ENCODE measurements around the gene ZNF778. TPM values are rescaled to one million over a fixed set of nuclear protein-coding genes. Genes with fewer than 3 reads are reported as not detected.
A peak's percentile ranks its signal among the peaks of the same experiment; 100 is the strongest.

Gene ZNF778
- total RNA-seq = 1 to 10 TPM; 6.6 to 6.8 TPM

DNA sequence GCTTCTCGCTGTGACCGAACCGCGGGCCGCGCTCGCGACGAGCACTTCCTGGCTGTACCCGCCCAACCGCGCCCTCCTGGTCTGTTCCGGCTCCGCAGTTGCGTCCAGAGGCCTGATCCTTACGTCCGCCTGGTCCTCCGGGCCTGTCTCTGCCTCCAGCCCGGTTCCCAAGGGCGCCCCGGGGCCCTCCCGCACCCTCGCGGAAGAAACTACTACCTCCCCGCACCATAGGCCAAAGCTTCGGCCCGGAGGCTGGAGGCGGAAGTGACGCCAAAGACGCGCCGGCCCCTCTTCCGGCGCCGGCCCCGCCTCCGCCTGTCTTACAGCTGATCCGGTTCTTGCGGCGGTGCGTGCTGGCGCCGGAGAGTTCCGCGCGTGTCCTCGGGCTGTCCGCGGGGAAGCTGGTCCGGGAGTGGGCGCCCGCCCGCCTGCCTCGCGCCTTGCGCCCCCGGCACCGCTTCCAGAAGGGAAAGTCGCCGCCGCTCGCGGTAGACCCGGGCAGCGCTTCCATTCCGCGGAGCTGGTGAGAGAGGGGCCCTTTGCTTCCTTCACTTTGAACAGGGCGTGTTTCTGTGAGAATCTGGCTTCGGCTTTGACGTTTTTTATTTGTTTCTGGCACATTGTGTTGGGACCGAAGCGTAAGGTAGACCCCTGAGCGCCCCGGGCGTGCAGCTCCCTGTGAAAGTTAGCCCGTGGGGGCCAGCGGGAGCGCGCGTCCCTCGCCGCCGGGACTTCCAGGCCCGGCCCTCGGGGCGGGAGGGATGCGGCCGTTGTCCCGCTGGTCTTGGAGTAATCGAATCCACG lies at the start of gene ZNF778:
Gene ZNF778 (plus strand): TSS at position 316 of the 804 bp plus-strand sequence. CDS start 3,425 bp downstream, outside the sequence.
- Mint-ChIP-seq H3K36me3 (ENCODE audit: low read depth) (peaks cover 12% of the 10 kb centered on the region), H3K27ac (peak within 1 kb of the TSS; percentile 75), H3K4me3 (peak within 1 kb of the TSS; percentile 89), H3K27me3 (no peaks in the 10 kb centered on the region), H3K9me3 (no peaks in the 10 kb centered on the region), H3K4me1 (peaks cover 24% of the 10 kb centered on the region)
- peak; percentile 85 for DNase-seq
- ChIA-PET POLR2A (interaction anchor here (0.6 to 3.3 kb wide), 18 partner anchors 9 to 647 kb away, joined by 3 to 21 read pairs (median 4); partner anchors contain the start of genes ACSF3, GALNS, SPG7 and TRAPPC2L), CTCF (interaction anchor here (0.7 to 1.6 kb wide), 9 partner anchors 23 to 482 kb away, joined by 3 to 11 read pairs (median 4); partner anchors contain the start of genes APRT and SPG7)

DNA sequence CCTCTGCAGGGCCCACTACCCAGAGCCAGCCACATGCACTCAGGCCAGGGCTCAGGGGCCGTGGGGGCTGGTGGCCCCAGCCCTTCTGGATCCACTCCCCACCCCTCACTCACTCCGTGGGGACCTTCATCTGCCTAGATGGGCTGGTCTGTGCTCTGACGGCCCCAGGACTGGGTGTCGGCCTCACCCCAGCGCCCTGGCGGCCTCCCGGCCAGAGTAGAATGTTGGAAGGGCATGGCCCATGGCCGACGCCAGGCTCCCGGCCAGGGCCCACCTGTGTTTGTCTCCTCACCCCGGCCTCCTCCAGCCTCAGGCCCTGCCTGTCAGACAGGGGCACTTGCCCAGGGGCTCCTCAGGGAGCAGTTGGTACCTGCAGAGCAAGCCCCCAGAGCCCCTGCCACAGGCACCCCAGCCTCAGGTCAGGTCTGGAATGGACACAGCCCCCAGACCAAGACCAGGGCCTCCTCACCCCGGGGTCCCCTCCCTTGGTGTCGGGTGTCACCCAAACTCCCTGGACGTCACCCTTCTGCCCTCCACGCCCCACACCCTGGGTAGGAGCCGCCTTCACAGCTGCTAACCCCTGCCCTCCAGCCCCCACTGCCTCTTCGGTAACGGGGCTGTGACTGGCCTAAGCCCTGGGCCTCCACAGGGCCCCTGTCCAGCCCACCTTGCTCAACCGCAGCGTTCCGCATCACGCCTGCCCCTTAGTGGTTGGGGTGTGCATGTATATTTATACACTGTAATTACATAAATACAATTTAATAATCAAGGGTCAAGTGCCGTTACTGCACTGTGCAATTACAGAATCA lies 48.9 kb upstream of the ZNF778 start:
- H3K36me3 Mint-ChIP-seq (ENCODE audit: low read depth) = no peaks in the 10 kb centered on the region
- peaks cover 8% of the 10 kb centered on the region for H3K4me1 Mint-ChIP-seq
- POLR2A ChIA-PET = interaction anchor here (1.2 to 2.2 kb wide), 2 partner anchors 75 to 360 kb away, joined by 3 to 7 read pairs; partner anchors contain the start of gene ACSF3
- no peaks in the 10 kb centered on the region for H3K9me3 Mint-ChIP-seq
- H3K27me3 Mint-ChIP-seq = peaks cover 4% of the 10 kb centered on the region
- H3K4me3 Mint-ChIP-seq = no peak overlapping the region
- CTCF ChIA-PET = no interaction called here
- no peak for DNase-seq
- no peak overlapping the region for H3K27ac Mint-ChIP-seq

DNA sequence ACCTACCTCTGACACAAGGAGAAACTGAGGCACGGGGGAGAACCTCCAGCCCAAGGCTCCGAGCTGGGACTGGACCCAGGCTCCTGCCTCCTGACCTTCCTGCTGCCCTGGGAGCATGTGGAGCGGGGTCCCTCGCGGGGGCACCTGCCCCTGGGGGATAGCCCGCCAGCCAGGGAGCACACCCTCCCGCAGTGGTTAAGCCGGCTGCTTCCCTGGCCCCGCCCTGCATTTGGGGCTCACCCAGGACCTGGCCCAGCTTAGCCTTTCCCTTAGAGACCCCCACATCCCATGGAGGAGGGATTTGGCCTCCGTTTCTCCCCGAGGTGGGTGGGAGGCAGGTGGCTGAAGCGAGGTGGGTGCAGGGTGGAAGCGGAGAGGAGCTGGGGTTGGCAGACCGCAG lies 47.7 kb upstream of the ZNF778 start:
- Mint-ChIP-seq H3K4me3 (no peak overlapping the region), H3K36me3 (ENCODE audit: low read depth) (no peaks in the 10 kb centered on the region), H3K27me3 (peaks cover 4% of the 10 kb centered on the region), H3K4me1 (peaks cover 8% of the 10 kb centered on the region), H3K27ac (no peak overlapping the region), H3K9me3 (no peaks in the 10 kb centered on the region)
- POLR2A ChIA-PET = interaction anchor here (1.2 to 2.2 kb wide), 2 partner anchors 76 to 361 kb away, joined by 3 to 7 read pairs; partner anchors contain the start of gene ACSF3
- DNase-seq = no peak
- CTCF ChIA-PET = no interaction called here

DNA sequence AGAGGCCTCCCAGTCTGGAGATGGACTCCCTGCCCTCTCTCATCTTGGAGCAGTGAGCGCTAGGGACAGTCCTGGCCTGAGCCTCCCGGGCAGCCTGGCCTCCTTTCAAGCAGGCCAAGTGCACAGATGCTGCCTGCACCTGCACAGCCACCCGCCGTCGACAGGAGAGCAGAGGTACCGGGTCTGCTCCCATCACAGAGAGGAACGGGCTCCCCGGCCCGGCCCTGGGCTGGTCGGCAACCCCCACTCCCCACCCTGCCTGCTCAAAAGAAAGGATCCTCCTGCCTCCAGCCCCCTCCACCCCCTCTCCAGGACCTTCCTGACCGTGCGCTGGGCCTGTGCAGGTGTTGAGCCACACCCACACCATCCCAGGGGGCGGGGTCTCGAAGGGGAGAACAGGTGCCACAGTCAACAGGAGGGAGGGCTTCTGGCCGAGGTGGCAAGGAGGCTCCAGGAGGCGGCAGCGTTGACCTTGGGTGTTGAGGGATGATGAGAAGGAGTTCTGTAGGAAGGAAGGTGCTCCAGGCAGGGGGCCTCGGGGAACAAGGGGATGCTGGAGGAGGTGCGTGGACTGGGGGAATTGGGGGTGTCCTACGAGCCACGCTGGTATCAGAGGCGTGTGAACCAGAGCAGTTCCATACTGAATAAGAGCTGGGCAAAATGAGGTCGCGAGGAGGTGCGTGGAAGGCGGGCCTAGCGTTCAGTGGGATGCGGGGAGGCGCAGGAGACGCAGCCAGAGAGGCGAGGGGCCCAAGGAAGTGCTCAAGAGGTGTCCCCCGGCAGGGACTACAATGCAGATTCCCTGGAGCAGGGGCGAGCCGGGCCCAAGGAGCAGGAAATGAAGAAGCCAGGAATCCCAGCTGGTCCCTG lies 46.9 kb upstream of the ZNF778 start:
- Mint-ChIP-seq H3K4me1 (peaks cover 8% of the 10 kb centered on the region), H3K27me3 (peaks cover 4% of the 10 kb centered on the region), H3K27ac (no peak overlapping the region), H3K9me3 (no peaks in the 10 kb centered on the region), H3K4me3 (peak overlapping the region; percentile 67), H3K36me3 (ENCODE audit: low read depth) (no peaks in the 10 kb centered on the region)
- no peak for DNase-seq
- ChIA-PET CTCF (interaction anchor here (0.9 to 1.0 kb wide), 2 partner anchors 313 to 358 kb away, joined by 4 to 5 read pairs; no protein-coding TSS in a partner anchor), POLR2A (interaction anchor here (0.6 to 2.2 kb wide), 6 partner anchors 77 to 703 kb away, joined by 3 to 7 read pairs (median 4); partner anchors contain the start of genes ACSF3 and TCF25)

DNA sequence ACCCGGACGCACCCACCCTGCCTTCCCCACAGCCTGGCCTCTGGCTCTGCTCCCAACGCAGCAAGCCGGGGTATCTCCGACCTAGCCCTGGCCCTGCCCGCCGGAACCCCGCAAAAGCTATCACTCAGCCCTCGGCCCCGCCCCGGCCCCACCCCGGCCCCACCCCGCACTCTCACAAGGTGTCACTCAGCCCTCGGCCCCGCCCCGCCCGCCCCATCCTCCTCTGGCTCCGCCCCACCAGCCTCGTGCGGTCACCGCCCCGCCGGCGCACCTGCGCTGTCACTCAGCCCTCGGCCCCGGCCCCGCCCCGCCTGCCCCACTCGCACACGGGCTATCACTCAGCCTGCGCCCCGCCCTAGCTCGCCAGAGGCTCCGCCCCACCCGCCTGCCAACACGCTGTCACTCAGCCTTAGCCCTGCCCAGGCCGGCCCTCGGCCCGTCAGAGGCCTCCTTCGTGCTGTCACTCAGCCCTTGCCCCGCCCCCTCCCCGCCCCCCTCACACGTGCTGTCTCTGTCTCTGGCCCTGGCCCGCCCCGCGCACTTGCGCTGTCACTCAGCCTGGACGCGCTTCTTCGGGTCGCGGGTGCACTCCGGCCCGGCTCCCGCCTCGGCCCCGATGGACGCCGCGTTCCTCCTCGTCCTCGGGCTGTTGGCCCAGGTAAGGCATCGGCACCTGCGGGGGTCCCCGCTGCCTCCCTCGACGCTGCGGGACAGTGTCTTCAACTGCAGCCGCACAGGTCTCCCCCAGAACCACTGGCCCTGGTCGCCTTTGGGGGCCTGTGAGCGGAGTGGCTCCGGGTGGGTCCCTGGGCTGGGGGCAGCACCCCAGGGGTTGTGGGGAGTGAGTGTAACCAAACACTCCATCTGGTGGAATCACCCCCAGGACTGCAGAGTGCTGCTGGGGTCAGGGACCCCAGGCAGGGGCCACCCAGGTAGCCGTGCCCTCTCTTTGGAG lies 46.0 kb upstream of the ZNF778 start, which contains the start of gene CDH15:
Gene CDH15 (plus strand): TSS at position 533 of the 955 bp plus-strand sequence. CDS start 84 bp downstream, at position 617.
- ChIA-PET CTCF (interaction anchor here (0.9 to 1.0 kb wide), 2 partner anchors 314 to 359 kb away, joined by 4 to 5 read pairs; no protein-coding TSS in a partner anchor), POLR2A (interaction anchor here (0.8 to 2.2 kb wide), 5 partner anchors 78 to 702 kb away, joined by 3 to 7 read pairs (median 4); partner anchors contain the start of genes ACSF3 and TCF25)
- Mint-ChIP-seq H3K4me1 (peaks cover 8% of the 10 kb centered on the region), H3K27me3 (peaks cover 4% of the 10 kb centered on the region), H3K9me3 (no peaks in the 10 kb centered on the region), H3K27ac (no peak within 1 kb of the TSS), H3K36me3 (ENCODE audit: low read depth) (no peaks in the 10 kb centered on the region), H3K4me3 (peak within 1 kb of the TSS; percentile 67)
- peak; percentile 95 for DNase-seq

DNA sequence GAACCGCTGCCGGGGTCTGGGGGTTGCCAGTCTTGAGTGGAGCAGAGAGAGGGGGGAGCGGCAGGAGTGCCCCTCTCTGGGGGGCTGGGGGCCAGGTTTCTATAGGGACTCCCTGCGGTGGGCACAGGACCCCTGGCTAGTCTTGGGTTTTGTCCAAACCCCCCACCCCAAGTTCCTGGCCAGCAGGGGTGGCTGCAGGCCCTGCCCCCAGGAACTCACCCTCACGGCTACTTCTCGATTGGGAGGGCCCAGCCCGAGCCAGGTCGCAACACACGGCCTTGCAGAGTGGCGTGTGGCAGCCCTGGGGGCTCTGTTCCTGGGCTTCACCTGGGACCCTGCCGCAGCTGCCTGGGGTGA lies 45.4 kb upstream of the ZNF778 start:
- Mint-ChIP-seq H3K27ac (no peak overlapping the region), H3K9me3 (no peaks in the 10 kb centered on the region), H3K4me3 (no peak overlapping the region), H3K27me3 (peaks cover 4% of the 10 kb centered on the region), H3K4me1 (peaks cover 8% of the 10 kb centered on the region), H3K36me3 (ENCODE audit: low read depth) (no peaks in the 10 kb centered on the region)
- no peak for DNase-seq
- ChIA-PET CTCF (no interaction called here), POLR2A (no interaction called here)

DNA sequence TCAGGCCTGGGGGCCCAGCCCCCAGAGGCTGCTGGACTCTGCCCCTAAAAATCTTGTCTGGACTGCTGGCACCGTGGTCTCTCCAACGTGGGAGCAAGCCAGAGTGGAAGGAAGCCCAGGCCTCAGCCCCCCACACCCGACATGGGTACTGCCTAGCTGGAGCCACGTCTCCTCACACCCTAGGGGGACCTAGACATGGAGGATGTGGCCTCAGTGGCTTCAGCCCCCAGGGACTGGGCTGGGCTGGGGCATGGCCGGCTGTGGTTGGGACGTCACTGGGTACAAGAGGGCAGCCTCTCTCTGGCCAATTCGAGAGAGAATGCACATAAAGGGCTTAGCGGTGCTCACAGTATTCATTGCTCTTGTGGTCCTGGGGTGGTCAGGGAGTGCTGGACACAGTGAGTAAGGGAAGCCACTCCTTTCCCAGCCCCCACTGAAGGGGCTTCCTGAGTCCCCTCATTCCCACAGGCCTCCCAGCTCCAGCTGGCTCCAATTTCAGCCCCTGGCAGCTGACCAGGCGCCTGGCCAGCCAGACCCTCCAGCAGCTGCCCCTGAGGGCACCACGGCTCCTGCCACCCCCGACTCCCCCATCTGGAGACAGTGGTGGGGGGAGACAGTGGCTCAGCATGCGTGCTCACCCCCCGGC lies 44.9 kb upstream of the ZNF778 start:
- CTCF ChIA-PET = no interaction called here
- POLR2A ChIA-PET = no interaction called here
- Mint-ChIP-seq H3K4me1 (peaks cover 8% of the 10 kb centered on the region), H3K27me3 (peaks cover 4% of the 10 kb centered on the region), H3K27ac (no peak overlapping the region), H3K4me3 (no peak overlapping the region), H3K36me3 (ENCODE audit: low read depth) (no peaks in the 10 kb centered on the region), H3K9me3 (no peaks in the 10 kb centered on the region)
- no peak for DNase-seq

DNA sequence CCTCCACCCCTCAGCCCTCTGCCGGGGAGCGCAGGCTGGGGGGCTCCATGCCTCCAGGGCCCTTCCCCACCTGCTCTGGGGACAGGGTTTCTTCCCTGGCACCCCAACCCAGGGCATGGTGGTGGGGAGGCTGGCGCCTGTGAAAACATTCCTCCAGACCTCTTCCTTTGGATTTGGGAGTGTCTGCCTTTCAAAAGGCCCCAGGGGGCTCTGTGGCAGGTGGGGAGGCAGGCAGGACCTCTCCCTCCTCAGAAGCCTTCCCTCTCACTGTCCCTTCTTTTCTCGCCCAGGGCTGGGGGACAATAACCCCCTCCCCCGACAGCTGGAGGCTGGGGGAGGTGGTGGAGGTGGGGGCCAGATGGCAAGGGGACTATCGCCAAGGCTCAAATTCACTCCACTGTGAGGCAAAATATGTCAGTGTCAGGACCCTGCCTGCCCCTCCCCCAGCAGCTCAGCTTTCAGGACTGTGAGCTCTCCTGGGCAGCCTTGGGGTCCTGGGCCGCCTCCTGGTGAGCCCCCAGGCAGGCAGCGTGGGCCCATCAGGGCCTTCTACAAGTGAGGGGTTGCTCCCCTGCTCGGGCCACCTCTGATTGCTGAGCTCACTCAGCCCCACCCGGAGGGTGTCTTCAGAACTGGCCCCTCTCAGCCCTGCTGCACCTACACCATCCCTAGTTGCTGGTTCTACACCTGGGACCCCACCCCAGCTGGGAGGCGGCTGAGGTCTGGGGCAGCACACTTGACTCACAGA lies 44.2 kb upstream of the ZNF778 start:
- DNase-seq = no peak
- H3K36me3 Mint-ChIP-seq (ENCODE audit: low read depth) = no peaks in the 10 kb centered on the region
- H3K9me3 Mint-ChIP-seq = no peaks in the 10 kb centered on the region
- ChIA-PET CTCF (no interaction called here), POLR2A (interaction anchor here (1.7 kb wide), 1 partner anchor 12 kb away, joined by 5 read pairs; no protein-coding TSS in a partner anchor)
- peaks cover 8% of the 10 kb centered on the region for H3K4me1 Mint-ChIP-seq
- no peak overlapping the region for H3K4me3 Mint-ChIP-seq
- H3K27me3 Mint-ChIP-seq = peaks cover 4% of the 10 kb centered on the region
- no peak overlapping the region for H3K27ac Mint-ChIP-seq

DNA sequence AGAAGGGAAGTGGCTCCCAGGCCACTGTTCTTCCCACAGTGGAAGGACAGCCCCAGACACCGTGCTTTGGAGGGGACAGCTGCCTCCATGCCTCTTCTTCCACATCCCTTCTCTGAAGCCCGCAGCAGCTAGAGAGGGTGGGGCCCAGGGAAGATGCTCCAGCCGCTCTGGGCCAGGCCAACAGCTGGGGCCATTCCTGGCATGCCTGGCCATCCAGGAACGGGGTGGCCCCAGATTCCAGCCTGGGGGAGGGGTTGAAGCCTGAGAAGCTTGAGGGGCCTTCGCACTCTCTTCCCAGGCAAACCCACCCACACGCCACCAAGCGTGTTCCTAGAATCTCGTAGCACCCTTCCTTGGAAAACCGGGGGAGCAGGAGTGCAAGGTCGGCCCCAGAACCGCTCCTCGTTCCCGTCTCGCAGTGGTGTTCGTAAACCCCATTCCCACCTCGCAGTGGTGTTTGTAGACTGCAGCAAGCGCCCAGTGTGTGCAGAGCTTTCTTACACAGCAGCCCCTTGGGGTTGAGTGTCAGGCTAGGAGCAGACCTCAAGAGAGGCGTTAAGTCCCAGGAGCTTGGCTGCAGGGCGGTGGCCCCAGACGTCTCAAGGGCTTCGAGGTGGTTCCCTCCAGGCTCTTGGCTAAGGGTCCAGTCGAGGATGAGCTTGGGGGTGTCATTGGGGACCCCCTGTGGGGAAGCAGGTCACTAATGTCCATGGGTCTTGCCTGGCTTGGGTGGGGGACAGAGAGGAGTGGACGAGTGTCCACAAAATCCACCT lies 43.3 kb upstream of the ZNF778 start:
- no peak overlapping the region for H3K4me3 Mint-ChIP-seq
- POLR2A ChIA-PET = interaction anchor here (1.7 kb wide), 1 partner anchor 11 kb away, joined by 5 read pairs; no protein-coding TSS in a partner anchor
- CTCF ChIA-PET = no interaction called here

DNA sequence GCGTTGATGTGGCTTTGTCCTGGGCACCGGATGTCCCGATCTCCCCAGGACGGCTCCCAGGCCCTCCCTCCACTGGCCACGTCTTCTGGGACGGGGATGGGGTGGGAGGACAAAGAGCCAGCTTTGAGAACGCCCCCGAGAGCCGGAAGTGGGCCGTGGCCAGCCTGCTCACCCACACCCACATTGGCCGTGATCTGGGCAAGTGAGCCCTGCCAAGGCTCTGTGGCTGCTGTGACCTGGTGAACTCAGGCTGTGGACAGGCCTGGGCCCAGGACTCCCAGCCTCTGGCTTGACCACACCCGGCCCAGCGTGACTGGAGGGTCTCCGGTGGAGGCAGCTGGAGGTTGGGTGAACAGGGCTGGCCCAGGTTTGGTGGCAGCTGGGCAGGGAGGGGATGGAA lies 42.6 kb upstream of the ZNF778 start:
- CTCF ChIA-PET = no interaction called here
- Mint-ChIP-seq H3K27ac (no peak overlapping the region), H3K4me3 (no peak overlapping the region), H3K27me3 (peaks cover 4% of the 10 kb centered on the region), H3K36me3 (ENCODE audit: low read depth) (no peaks in the 10 kb centered on the region), H3K4me1 (peaks cover 8% of the 10 kb centered on the region), H3K9me3 (no peaks in the 10 kb centered on the region)
- no peak for DNase-seq
- POLR2A ChIA-PET = interaction anchor here (0.9 to 1.7 kb wide), 2 partner anchors 10 to 365 kb away, joined by 3 to 5 read pairs; no protein-coding TSS in a partner anchor

More for the DNA sequence above, 43.3 kb upstream of the ZNF778 start:
- Mint-ChIP-seq H3K36me3 (ENCODE audit: low read depth) (no peaks in the 10 kb centered on the region), H3K27me3 (peaks cover 4% of the 10 kb centered on the region), H3K27ac (no peak overlapping the region), H3K9me3 (no peaks in the 10 kb centered on the region), H3K4me1 (peaks cover 8% of the 10 kb centered on the region)
- DNase-seq = no peak
